NCI-H146 treated with DMSO at 0.1 percent for 48 hours (cell line): Measurements from ENCODE around the gene TPM4.
"Not testable (repeated sequence)": the region's sequence is repeated elsewhere in the genome, so short reads cannot be mapped to it uniquely, and the experiment has no call there.

Experiments
- DNase-seq: peaks from one replicate; lab custom pipeline; 2025; ENCODE audit not compliant: unreplicated experiment; lab: John Stamatoyannopoulos, UW

TPM4 gene

DNA sequence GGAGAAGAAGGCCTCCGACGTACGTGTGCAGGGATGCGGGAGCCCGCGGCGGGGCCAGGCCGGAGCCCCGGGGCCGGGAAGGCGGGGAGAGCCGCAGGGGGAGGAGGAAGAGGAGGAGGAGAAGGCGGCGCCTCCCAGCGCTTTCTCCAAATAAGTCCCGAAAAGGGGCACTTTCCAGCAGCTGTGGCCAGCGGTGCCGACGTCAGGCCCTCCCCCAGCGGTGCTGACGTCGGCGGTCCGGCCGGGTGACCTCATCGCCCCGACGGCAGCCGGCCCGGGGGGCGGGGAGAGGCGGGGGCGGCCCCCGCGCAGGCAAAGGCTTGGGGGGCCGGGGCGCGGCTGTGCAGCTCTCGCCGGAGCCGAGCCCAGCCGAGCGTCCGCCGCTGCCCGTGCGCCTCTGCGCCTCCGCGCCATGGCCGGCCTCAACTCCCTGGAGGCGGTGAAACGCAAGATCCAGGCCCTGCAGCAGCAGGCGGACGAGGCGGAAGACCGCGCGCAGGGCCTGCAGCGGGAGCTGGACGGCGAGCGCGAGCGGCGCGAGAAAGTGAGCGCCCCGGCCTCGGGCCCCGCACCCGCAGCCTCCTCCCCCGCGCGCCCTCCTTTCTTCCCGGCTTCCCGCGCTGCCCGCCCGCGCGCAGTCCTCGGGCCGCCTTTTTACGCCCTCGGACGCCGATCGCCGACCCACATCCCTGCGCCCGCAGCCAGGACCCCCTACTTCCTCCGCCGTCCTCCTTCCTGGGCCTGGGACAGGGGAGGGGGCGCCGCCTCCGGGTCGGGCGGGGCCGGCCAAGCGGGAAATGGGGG lies at the start of gene TPM4:
TSS of gene TPM4 (plus strand) at position 342 of the 804 bp plus-strand sequence. CDS start at position 413, 71 bp downstream.
- DNase-seq = peak; percentile 57

DNA sequence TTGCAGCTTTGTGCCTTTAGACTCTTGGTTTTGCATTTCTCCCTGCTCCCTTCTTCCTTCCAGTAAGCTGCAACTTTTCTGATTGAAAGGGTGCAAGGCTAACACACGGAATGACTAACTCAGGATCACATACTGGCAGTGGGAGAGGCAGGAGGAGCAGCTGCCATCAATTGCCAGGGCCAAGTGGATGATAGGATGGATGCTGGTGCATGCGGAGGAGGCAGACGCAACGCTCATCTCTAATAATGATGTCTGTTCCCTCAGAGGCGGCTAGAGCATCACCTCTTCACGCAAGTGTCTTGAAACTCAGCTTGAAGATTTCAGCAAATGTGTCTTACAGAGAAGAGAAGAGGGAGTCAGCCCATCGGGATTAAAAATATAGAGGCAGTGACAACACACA lies 49.5 kb upstream of the TPM4 start:
- DNase-seq = no peak

- no peak for DNase-seq
These were observed 48.8 kb upstream of the TPM4 start for GRCh38 chr19:16027528-16027927.

DNA sequence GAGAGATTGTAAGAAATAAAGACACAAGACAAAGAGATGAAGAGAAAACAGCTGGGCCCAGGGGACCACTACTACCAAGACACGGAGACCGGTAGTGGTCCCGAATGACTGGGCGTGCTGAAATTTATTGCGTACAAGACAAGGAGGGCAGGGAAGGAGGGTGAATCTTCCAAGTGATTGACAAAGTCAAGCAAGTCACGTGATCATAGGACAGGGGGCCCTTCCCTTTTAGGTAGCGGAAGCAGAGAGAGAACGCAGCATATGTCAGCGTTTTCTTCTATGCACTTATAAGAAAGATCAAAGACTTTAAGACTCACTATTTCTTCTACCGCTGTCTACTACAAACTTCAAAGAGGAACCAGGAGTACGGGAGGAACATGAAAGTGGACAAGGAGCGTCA lies 46.1 kb upstream of the TPM4 start:
- DNase-seq = not testable (repeated sequence)

- DNase-seq = no peak
These were observed 45.1 kb upstream of the TPM4 start for GRCh38 chr19:16030964-16031871.

- no peak for DNase-seq
These were observed 44.5 kb upstream of the TPM4 start for GRCh38 chr19:16031872-16032200.

DNA sequence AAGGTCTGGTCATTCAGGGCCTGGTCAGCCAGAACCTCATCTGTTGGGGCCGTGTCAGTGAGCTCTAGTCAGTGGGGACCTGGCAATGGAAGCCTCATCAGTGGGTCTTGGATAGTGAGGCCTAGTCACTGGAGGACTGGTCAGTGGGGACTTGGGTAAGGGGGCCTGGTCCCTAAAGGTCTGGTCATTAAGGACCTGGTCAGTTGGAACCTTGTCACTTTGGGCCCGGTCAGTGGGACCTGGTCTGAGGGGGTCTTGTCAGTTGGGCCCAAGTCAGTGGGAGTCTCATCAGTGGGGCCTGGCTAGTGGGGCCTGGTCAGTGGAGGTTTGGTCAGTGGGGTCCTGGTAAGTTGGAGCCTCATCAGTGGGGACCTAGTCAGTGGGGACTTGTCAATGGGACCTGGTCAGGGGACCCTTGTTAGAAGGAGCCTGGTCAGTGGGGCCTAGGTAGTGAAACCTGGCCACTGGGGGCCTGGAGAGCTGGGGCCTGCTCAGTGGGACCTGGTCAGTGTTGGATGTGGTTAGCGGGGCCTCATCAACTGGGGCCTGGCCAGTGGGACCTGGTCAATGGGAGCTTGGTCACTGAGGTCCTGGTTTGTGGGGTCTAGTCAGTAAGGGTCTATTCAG lies 43.7 kb upstream of the TPM4 start:
- DNase-seq = no peak

DNA sequence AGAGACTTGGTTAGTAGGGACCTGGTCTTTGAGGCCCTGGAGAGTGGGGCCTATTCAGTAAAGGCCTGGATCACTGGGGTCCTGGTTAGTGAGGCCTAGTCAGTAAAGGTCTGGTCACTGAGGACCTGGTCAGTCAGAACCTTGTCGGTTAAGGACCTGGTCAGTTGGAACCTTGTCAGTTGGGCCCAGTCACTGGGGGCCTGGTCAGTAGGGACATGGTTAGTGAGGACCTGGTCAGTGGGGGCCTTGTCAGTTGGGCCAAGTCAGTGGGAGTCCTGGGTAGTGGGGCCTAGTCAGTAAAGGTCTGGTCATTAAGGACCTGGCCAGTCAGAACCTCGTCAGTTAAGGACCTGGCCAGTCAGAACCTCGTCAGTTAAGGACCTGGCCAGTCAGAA lies 43.2 kb upstream of the TPM4 start:
- DNase-seq = no peak

DNA sequence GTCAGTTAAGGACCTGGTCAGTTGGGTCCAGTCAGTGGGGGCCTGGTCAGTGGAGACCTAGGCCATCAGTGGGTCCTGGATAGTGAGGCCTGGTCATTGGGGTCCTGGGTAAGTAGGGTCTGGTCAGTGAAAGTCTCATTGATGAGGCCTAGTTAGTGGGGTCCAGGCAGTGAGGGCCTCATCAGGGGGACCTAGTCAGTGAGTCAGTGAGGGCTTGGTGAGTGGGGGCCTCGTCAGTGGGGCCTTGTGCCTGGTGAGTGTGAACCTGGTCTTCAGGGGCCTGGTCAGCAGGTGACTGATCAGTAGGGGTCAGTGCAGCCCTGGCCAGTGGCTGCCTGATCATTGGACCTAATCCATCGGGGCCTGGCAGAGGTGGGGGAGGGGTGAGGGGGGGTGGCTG lies 42.6 kb upstream of the TPM4 start:
- DNase-seq = no peak

DNA sequence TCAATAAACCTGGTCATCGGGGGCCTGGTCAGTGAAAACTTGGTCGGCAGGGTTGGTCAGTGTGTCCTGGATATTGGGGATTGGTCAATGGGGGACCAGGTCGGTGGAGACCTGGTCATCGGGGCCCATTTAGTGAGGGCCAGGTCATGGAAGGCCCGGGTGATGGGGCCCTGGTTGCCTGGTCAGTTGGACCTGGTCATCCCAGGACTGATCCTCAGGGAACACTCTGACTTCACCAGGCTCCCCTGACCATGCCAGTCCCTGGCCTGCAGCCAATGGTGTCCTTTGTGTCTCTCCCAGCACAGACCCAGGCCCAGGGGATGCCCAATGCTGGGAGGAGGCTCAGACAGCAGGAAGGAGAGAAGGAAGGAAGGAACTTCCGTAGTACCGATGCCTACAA lies 42.1 kb upstream of the TPM4 start:
- DNase-seq = no peak

- no peak for DNase-seq
These were observed 41.2 kb upstream of the TPM4 start for GRCh38 chr19:16034958-16035560.

DNA sequence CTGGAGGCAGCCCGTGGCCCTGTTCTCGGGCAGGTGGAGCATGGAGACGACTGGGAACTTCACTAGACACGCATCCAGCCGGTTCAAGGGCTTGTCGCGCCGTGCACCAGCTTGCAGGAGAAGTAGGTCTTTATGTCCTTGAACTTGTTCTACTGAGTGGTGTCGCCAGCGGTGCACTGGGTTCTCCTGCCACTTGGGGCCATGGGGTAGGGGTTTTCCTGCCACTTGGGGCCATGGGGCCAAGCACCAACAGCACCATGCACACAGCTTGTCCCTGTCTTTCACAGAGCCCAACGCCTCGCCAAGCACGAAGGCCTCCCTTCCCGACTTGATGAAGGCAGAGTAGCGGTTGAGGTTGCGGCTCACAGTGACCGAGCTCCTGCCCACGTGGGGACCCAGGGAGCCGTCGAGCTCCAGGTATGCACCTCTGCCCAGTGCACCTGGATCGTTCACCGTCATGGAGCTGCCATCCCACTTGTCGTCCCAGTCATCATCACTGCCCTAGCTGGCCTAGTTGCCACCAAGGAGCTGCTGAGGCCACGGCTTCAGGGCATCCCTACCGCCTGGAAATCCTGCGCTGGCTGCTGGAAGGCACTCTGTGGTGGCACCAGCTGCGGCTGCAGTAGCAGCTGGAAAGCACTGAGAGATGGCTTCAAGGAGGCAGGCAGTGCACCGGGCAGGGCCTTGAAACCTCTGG lies 40.5 kb upstream of the TPM4 start:
- no peak for DNase-seq

GRCh38 chr19:16036397-16036925 lies 39.8 kb upstream of the TPM4 start:
- DNase-seq = no peak

GRCh38 chr19:16036941-16037340 lies 39.4 kb upstream of the TPM4 start:
- DNase-seq = no peak

DNA sequence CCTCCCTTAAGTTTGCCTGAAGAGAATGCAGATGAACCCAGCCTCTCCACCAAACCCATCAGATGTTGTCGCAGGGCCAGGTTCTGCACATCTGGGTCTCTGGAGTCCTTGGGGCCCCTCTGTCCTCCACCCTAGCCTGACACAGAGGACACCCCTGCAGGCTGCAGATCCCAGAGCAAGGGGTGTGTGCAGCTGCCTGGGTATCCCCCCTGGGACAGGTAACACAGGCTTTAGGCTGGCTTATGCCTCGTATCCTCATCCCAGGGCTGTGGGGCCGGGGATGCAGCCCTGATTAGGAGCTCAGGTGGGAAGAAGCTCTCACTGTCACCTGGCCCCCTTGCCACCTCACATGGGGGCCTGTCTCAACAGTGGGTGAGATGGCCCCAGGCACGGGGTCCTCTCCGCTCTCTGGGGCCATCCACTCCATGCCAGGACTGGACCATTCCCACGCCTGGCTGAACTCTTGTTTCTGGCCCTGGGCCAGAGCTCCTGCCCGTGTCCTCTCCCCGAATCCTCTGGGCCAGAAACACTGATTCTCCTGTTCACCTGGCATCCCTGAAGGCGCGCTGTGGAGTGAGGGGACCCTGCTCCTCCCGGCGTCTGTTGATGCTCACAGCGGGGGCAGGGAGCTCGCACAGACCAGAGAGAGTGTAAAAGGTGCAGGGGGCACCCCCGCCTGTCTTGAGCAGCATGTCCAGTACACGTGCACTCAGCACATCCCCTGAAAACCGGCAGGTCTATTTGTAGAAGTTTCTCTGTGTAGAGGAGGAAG lies 38.7 kb upstream of the TPM4 start:
- DNase-seq = no peak

GRCh38 chr19:16038196-16038695 lies 38.0 kb upstream of the TPM4 start:
- DNase-seq = no peak

DNA sequence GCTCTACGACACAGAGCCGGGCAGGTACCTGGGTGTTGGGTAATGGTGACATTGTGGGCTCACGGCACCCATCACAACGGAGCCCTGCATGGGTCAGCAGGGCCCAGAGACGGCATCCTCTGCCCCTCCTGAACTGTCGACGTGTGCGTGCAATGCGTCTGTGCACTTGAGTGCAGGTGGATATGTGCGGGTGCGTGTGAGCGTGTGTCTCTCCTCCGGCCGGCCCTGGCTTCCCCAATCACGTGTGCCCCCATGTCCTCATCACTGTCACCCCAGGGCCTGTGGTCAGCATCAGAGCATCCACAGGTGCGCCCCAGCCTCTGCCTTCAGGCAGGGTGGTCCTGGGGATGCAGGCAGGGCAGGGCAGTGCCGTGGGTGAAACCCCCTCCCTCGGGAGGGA lies 37.2 kb upstream of the TPM4 start:
- no peak for DNase-seq

DNA sequence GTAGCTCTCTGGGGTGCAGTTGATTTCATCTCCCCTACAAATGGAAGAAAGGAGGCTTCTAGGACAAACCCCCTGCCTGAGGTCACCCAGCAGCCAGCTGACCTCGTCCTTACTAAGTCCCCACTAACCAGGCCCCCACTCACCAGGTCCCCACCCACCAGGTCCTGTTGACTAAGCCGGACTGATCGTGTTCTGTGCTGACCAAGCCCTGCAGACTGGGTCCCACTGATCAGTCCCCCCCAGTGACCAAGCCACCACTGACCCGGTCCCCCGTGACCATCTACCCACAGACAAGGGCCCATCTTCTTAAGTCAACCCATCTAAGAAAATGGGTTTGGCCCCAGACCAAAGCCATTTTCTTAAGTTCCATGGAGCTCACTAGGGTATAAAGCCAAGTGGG lies 36.8 kb upstream of the TPM4 start:
- DNase-seq = no peak

GRCh38 chr19:16040642-16041041 lies 35.7 kb upstream of the TPM4 start:
- DNase-seq = no peak
